ENCODE results near the gene NID1.

DNA sequence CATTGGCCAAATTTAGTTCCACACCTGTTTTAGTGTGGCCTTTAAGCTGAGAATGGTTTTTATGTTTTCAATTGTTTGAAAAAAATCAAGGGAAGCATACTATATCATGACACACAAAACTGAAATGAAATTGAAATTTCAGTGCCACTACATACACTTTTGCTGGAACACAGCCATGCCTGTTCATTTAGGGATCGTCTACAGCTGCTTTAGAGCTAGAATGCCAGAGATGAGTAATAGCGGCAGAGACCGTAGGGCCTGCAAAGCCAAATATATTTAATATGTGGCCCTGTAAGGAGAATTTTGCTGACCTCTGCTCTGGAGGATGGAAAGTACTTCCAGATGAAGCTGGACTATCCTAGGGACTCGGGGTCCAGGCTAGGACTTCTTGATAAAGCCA, 135.7 kb downstream of the NID1 start:
- no peak for TF ChIP-seq POLR2A (IDR thresholded peaks at IDR 0.05)
- TF ChIP-seq, protein P1, sequence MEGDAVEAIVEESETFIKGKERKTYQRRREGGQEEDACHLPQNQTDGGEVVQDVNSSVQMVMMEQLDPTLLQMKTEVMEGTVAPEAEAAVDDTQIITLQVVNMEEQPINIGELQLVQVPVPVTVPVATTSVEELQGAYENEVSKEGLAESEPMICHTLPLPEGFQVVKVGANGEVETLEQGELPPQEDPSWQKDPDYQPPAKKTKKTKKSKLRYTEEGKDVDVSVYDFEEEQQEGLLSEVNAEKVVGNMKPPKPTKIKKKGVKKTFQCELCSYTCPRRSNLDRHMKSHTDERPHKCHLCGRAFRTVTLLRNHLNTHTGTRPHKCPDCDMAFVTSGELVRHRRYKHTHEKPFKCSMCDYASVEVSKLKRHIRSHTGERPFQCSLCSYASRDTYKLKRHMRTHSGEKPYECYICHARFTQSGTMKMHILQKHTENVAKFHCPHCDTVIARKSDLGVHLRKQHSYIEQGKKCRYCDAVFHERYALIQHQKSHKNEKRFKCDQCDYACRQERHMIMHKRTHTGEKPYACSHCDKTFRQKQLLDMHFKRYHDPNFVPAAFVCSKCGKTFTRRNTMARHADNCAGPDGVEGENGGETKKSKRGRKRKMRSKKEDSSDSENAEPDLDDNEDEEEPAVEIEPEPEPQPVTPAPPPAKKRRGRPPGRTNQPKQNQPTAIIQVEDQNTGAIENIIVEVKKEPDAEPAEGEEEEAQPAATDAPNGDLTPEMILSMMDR (IDR thresholded peaks at IDR 0.05), result no peak

Measured in heart left ventricle (tissue), 13 donors.